ENCODE results near the gene ATP6V0A1. TPM values are rescaled to one million over a fixed set of nuclear protein-coding genes. Genes with fewer than 3 reads are reported as not detected.

Gene ATP6V0A1
- total and polyA plus RNA-seq, 2 donors (not counting 3 experiments of a cell fraction or from before 2014, with no cell fraction given) = 37.3 to 49.2 TPM

DNA sequence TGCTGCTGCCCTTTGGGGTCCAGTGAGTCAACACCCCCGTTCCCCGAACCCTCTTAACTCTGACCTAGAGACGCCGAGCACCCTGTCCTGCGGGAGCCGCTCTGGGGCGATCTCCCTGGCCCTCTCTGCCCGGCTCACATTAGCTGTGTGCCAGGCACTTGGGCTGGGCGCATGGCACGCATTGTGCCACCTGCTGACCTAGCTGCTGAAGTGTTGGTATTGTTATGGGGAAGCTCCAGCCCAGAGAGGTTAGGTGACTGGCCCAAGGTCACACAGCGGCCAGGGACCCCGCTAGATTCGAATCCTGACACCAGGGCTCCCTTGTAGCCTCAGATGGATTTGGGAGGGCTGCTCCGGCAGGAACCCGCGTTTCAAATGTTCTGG, 95.2 kb downstream of the ATP6V0A1 start:
- dilution Hi-C loops (cut with MboI; ENCODE audit: extremely low pct_ligation_motif_present, low sequenced_read_pairs) = no loop called here

More for the DNA sequence above, 95.2 kb downstream of the ATP6V0A1 start:
- H3K4me3 ChIP-seq (replicated peaks in 1 of 3; ENCODE audit: insufficient read depth in 1 of 3, low read depth in 1 of 3, low read length in 3 of 3) = peak overlapping the region; percentile 51 to 65 (median 52)
- peak overlapping the region; percentile 92 for H3K9ac ChIP-seq (replicated peaks; ENCODE audit: extremely low read depth, insufficient read depth, low read length)
- no peaks in the 10 kb centered on the region for H3K9me3 ChIP-seq (replicated peaks; ENCODE audit: control insufficient read depth, insufficient read depth, low read length)
- H2AFZ ChIP-seq (ENCODE audit: low read depth, low read length) = no peak overlapping the region
- POLR2A ChIA-PET = no interaction called here
- TF ChIP-seq POLR2AphosphoS5 (IDR thresholded peaks at IDR 0.05; ENCODE audit: insufficient read depth, low read depth, low read length) (no peak), POLR2A (IDR thresholded peaks at IDR 0.05; ENCODE audit: low read depth, low read length) (no peak), FOS (IDR thresholded peaks at IDR 0.05; ENCODE audit: borderline replicate concordance, insufficient read depth, low read length) (no peak), MAX (IDR thresholded peaks at IDR 0.05; ENCODE audit: insufficient read depth, insufficient read length) (no peak), EZH2 (IDR thresholded peaks at IDR 0.05; ENCODE audit: borderline replicate concordance, low read depth, low read length, severe bottlenecking) (no peak), MYC (IDR thresholded peaks at IDR 0.05; ENCODE audit: low read depth, low read length) (no peak), JUN (IDR thresholded peaks at IDR 0.05; ENCODE audit: borderline replicate concordance, insufficient read depth, insufficient read length, low read depth) (no peak), GATA2 (IDR thresholded peaks at IDR 0.05; ENCODE audit: insufficient read depth, insufficient read length, low read depth, low read length) (no peak)
- TF ChIP-seq, protein P1, sequence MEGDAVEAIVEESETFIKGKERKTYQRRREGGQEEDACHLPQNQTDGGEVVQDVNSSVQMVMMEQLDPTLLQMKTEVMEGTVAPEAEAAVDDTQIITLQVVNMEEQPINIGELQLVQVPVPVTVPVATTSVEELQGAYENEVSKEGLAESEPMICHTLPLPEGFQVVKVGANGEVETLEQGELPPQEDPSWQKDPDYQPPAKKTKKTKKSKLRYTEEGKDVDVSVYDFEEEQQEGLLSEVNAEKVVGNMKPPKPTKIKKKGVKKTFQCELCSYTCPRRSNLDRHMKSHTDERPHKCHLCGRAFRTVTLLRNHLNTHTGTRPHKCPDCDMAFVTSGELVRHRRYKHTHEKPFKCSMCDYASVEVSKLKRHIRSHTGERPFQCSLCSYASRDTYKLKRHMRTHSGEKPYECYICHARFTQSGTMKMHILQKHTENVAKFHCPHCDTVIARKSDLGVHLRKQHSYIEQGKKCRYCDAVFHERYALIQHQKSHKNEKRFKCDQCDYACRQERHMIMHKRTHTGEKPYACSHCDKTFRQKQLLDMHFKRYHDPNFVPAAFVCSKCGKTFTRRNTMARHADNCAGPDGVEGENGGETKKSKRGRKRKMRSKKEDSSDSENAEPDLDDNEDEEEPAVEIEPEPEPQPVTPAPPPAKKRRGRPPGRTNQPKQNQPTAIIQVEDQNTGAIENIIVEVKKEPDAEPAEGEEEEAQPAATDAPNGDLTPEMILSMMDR (IDR thresholded peaks at IDR 0.05; ENCODE audit: extremely low read depth in 1 of 2, insufficient read depth in 1 of 2, low read depth in 1 of 2, low read length in 2 of 2) = no peak
- intact Hi-C loops (cut with micrococcal nuclease) = loop anchor here (2.0 kb wide), 1 partner anchor 17 kb away; the partner anchor contains the start of gene NAGLU
- FAIRE-seq (no peak), DNase-seq (ENCODE audit: low read depth, low spot score) (no peak)
- peaks cover 14% of the 10 kb centered on the region for H3K4me1 ChIP-seq (ENCODE audit: control insufficient read depth, extremely low read depth, insufficient read depth, low read length)
- no TSS peak for BruUV-seq (replicated peaks)
- H3K27ac ChIP-seq (ENCODE audit: insufficient read depth, low read depth, low read length) = peak overlapping the region; percentile 77
- no peaks in the 10 kb centered on the region for H3K36me3 ChIP-seq (ENCODE audit: control insufficient read depth in 2 of 2, extremely low read depth in 1 of 2, insufficient read depth in 2 of 2, low read length in 2 of 2)
- H3K4me2 ChIP-seq (ENCODE audit: insufficient read depth, low read length) = peak overlapping the region; percentile 58
- H3K9me1 ChIP-seq (replicated peaks; ENCODE audit: control insufficient read depth, extremely low read depth, insufficient read depth, low read length) = no peaks in the 10 kb centered on the region
- peaks cover 17% of the 10 kb centered on the region for H3K79me2 ChIP-seq (ENCODE audit: control insufficient read depth, insufficient read depth, low read length)
- H3K27me3 ChIP-seq (ENCODE audit: control insufficient read depth in 2 of 2, insufficient read depth in 2 of 2, low read length in 2 of 2) = no peaks in the 10 kb centered on the region
- no peaks in the 10 kb centered on the region for H4K20me1 ChIP-seq (replicated peaks; ENCODE audit: control insufficient read depth, extremely low read depth, insufficient read depth, low read length)
- CTCF ChIA-PET = interaction anchor here (1.0 to 1.7 kb wide), 6 partner anchors 17 to 332 kb away, joined by 3 to 11 read pairs (median 4); partner anchors contain the start of genes NAGLU and PSMC3IP

Measured in endothelial cell of umbilical vein (primary cell).